Heart right ventricle (tissue), 16 donors: ENCODE results near the gene CNIH3. TPM values are rescaled to one million over a fixed set of nuclear protein-coding genes. Genes with fewer than 3 reads are reported as not detected.

Experiments
- ATAC-seq, 8 donors: fragments of 200-7000 bp; cut with Tn5 transposase; one replicate each; pipeline ENCODE4 v1.9.1; 2020; ENCODE audit warnings: mild to moderate bottlenecking in 8 of 8, moderate library complexity in 8 of 8, moderate number of reproducible peaks in 1 of 8
- DNase-seq, 2 donors: peaks; one replicate each; pipeline ENCODE4 v3.0.0-alpha.2; 2020
- H3K27ac ChIP-seq, 10 donors: fragments of 200-600 bp; sonication (generic) in 2 of 10; one replicate each; pipeline versions ENCODE4 v1.5.0 to v1.8.0; 2020 to 2022; ENCODE audit warnings: mild to moderate bottlenecking in 3 of 10
- H3K27me3 ChIP-seq, 7 donors: fragments of 200-600 bp; one replicate each; pipeline ENCODE4 v1.8.0; 2021 to 2022; ENCODE audit warnings: mild to moderate bottlenecking in 2 of 7
- H3K36me3 ChIP-seq, 9 donors: fragments of 200-600 bp; sonication (generic) in 1 of 9; one replicate each; pipeline versions ENCODE4 v1.5.0 to v1.8.0; 2020 to 2022; ENCODE audit warnings: mild to moderate bottlenecking in 2 of 9
- H3K4me1 ChIP-seq, 9 donors: fragments of 200-600 bp; sonication (generic) in 1 of 9; one replicate each; pipeline versions ENCODE4 v1.5.0 to v1.8.0; 2020 to 2022; ENCODE audit warnings: mild to moderate bottlenecking in 4 of 9
- H3K4me3 ChIP-seq, 10 donors: fragments of 200-600 bp; sonication (generic) in 2 of 10; one replicate each; pipeline versions ENCODE4 v1.5.0 to v1.8.0; 2020 to 2022; ENCODE audit warnings: mild to moderate bottlenecking in 7 of 10, moderate library complexity in 2 of 10
- H3K9me3 ChIP-seq, 11 donors: fragments of 200-600 bp in 10 of 11; sonication (generic) in 2 of 11; one replicate each; pipeline versions ENCODE4 v1.5.0 to v1.8.0; 2013 to 2022; ENCODE audit warnings: mild to moderate bottlenecking in 2 of 11, control low read depth in 1 of 11, moderate library complexity in 1 of 11
- WGBS, 2 donors: extraction: QIAGEN DNeasy Blood & Tissue Kit; methylation state at CpG; one replicate each; pipeline ENCODE4 v1.1.7; 2013; ENCODE audit warnings: inconsistent platforms in 1 of 2; 5-methylcytosine and 5-hydroxymethylcytosine counted together
- intact Hi-C, 10 donors: fragments of 100-400 bp; cut with DNase I; formaldehyde crosslinking; loops; one replicate each; pipeline versions ENCODE4 v1.11.1 to v1.14.2; 2022
- polyA plus RNA-seq, 2 donors: library from polyadenylated mRNA; stranded (reverse); fragments of 200-250 nt; gene quantifications; one replicate each; pipeline ENCODE4 v1.2.3, GENCODE V29; 2013
- total RNA-seq, 10 donors: library from RNA; stranded (reverse); fragmentation: NEBNext Ultra II Directional in 3 of 10; extraction: Animal tissue kit (Norgen Biotek cat#: 25700) in 3 of 10; gene quantifications; one replicate each; pipeline versions ENCODE4 v1.2.1 to v1.2.4, GENCODE V29; 2021 to 2023
- TF ChIP-seq, protein P1 (sequence below), 9 donors: fragments of 200-600 bp; sonication (generic) in 2 of 9; IDR thresholded peaks; one replicate each; pipeline versions ENCODE4 v1.5.0 to v1.8.0; 2021 to 2022; ENCODE audit warnings: antibody characterized with exemption in 9 of 9, mild to moderate bottlenecking in 5 of 9, moderate library complexity in 1 of 9
- donor health status: Arrhythmogenic right ventricular cardiomyopathy.
- donor health status: ischemic (EF 13 %, LVEDD 7.1; RV severe dilation, severe dysfunction).
- donor health status: healthy with polysubstance abuse.
- donor health status: DM: no; HTN: yes; CAD: no.
- donor health status: DM: no; HTN: no; CAD: no.
- donor health status: ischemic (EF 25% LVEDD 6.9; RV normal size, moderate dysfunction).
- donor health status: ischemic (EF 25% LVEDD 5.7; RV mildly dilated, moderate dysfunction).
- donor health status: healthy.
- donor health status: DM: yes; HTN: yes; CAD: no.
- donor health status: Ischemic cardiomyopathy.
- donor health status: ischemic (EF 35%, LVEDD 5.7; RV mildly dilated, moderate dysfunction).
- donor health status: nonischemic (EF 11% LVEDD 7.7; RV severe dilation, severe dysfunction).
- donor health status: DM: yes; HTN: yes; CAD: no.
- donor health status: PGD.
- donor health status: ischemic (EF 29% LVEDD 5.4; RV normal size, mild dysfunction).
- donor health status: nonischemic (EF 23%, LVEDD 6.1; RV moderate dilation, normal function).

CNIH3 gene
- total and polyA plus RNA-seq, 12 donors: 0.28 to 1.8 (median 0.83) TPM

- no peak for DNase-seq
- TF ChIP-seq, protein P1, sequence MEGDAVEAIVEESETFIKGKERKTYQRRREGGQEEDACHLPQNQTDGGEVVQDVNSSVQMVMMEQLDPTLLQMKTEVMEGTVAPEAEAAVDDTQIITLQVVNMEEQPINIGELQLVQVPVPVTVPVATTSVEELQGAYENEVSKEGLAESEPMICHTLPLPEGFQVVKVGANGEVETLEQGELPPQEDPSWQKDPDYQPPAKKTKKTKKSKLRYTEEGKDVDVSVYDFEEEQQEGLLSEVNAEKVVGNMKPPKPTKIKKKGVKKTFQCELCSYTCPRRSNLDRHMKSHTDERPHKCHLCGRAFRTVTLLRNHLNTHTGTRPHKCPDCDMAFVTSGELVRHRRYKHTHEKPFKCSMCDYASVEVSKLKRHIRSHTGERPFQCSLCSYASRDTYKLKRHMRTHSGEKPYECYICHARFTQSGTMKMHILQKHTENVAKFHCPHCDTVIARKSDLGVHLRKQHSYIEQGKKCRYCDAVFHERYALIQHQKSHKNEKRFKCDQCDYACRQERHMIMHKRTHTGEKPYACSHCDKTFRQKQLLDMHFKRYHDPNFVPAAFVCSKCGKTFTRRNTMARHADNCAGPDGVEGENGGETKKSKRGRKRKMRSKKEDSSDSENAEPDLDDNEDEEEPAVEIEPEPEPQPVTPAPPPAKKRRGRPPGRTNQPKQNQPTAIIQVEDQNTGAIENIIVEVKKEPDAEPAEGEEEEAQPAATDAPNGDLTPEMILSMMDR (IDR thresholded peaks at IDR 0.05): no peak
- Histone ChIP-seq H3K36me3 (no peaks in the 10 kb centered on the region), H3K27ac (no peak overlapping the region), H3K4me3 (no peak overlapping the region), H3K9me3 (peaks cover 0 to 26% (median 8%) of the 10 kb centered on the region in 11 donors), H3K27me3 (no peaks in the 10 kb centered on the region), H3K4me1 (no peaks in the 10 kb centered on the region)
- intact Hi-C loops: no loop called here
- no peak for ATAC-seq
- 83 to 86% methylated on average over 3 of the region's 3 CpGs for WGBS, 2 donors
Measured at GRCh38 chr1:224580006-224580405, 36.1 kb upstream of the CNIH3 start.

DNA sequence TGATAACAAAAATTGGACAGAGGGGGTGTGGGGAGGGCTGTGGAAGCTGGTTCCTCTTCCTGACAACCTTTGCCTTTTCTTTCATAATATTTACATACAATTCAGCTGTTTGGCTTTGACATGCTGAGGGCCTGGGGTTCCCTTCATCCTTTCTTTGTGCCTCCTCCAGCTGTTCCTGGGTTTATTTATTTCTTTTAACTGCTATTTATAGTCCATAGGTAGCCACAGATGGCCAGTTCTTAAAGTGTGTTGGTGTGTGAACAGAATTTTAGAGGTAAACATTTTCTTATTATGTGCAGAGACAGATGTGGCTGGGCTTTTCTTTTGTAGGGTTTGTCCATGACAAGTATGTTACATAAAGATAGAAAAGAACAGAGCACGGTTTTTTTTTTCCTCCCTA, 34.1 kb upstream of the CNIH3 start:
- TF ChIP-seq, protein P1 (IDR thresholded peaks at IDR 0.05): no peak
- ATAC-seq: no peak
- intact Hi-C loops: no loop called here

GRCh38 chr1:224583774-224584173, 32.3 kb upstream of the CNIH3 start:
- no peak overlapping the region for H3K27ac ChIP-seq
- no peak overlapping the region for H3K4me3 ChIP-seq
- no peaks in the 10 kb centered on the region for H3K9me3 ChIP-seq
- no peaks in the 10 kb centered on the region for H3K36me3 ChIP-seq
- no peaks in the 10 kb centered on the region for H3K27me3 ChIP-seq
- DNase-seq: no peak
- H3K4me1 ChIP-seq: no peaks in the 10 kb centered on the region
- 91 to 93% methylated on average over 3 of the region's 3 CpGs for WGBS, 2 donors
- intact Hi-C loops: no loop called here
- TF ChIP-seq, protein P1 (IDR thresholded peaks at IDR 0.05): no peak
- no peak for ATAC-seq

More for the DNA sequence above, 34.1 kb upstream of the CNIH3 start:
- Histone ChIP-seq H3K9me3 (peaks cover 0 to 11% (median under 1%) of the 10 kb centered on the region in 11 donors), H3K36me3 (no peaks in the 10 kb centered on the region), H3K4me1 (no peaks in the 10 kb centered on the region), H3K4me3 (no peak overlapping the region), H3K27me3 (no peaks in the 10 kb centered on the region), H3K27ac (no peak overlapping the region)
- DNase-seq: no peak
- 52 to 65% methylated on average over 1 of the region's 1 CpG for WGBS, 2 donors

DNA sequence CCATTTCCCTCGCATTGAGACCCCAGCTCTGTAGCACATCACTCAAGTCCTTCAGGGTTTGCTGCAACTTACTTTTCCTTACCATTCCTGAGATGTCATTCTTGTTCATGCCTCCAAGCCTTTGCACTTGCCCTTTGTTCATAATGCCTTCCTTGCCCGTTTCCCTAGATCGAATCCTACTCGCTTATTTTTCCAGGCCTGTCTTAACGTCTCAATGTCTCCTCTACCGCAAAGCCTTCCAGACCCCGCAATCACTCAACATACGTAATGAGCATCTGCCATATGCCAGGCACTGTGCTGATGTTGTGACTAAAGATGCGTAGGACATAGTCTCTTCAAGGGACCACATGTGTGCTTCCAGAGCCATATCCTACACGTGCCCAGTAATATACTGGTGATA, 31.1 kb upstream of the CNIH3 start:
- no peak overlapping the region for H3K4me3 ChIP-seq
- H3K4me1 ChIP-seq: no peaks in the 10 kb centered on the region
- H3K36me3 ChIP-seq: no peaks in the 10 kb centered on the region
- H3K27me3 ChIP-seq: no peaks in the 10 kb centered on the region
- ATAC-seq: no peak
- no peak for DNase-seq
- intact Hi-C loops: no loop called here
- H3K27ac ChIP-seq: no peak overlapping the region
- 83 to 94% methylated on average over 10 of the region's 10 CpGs for WGBS, 2 donors
- no peaks in the 10 kb centered on the region for H3K9me3 ChIP-seq
- TF ChIP-seq, protein P1 (IDR thresholded peaks at IDR 0.05): no peak
